Measurements from ENCODE around the gene AHNAK2.
"Not testable (repeated sequence)": the region's sequence is repeated elsewhere in the genome, so short reads cannot be mapped to it uniquely, and the experiment has no call there.

The AHNAK2 gene

GRCh38 chr14:104925855-104926609 is 52.1 kb downstream of the AHNAK2 start:
- DNase-seq (ENCODE audit: low spot score): no peak

GRCh38 chr14:104925214-104925854 is 52.8 kb downstream of the AHNAK2 start:
- DNase-seq (ENCODE audit: low spot score): no peak

GRCh38 chr14:104924421-104925213 is 53.6 kb downstream of the AHNAK2 start, which contains the start of gene PLD4:
Gene PLD4 (plus strand): TSS chr14:104924879. CDS start chr14:104927141, 2,262 bp downstream.
- no peak for DNase-seq (ENCODE audit: low spot score)

GRCh38 chr14:104923640-104924420 is 54.3 kb downstream of the AHNAK2 start:
- no peak for DNase-seq (ENCODE audit: low spot score)

- no peak for DNase-seq (ENCODE audit: low spot score)
Measured at GRCh38 chr14:104919993-104920315, 58.2 kb downstream of the AHNAK2 start.

GRCh38 chr14:104919152-104919992 is 58.8 kb downstream of the AHNAK2 start:
- DNase-seq (ENCODE audit: low spot score): not testable (repeated sequence)

- DNase-seq (ENCODE audit: low spot score): no peak
Measured at GRCh38 chr14:104917993-104918392, 60.2 kb downstream of the AHNAK2 start.

GRCh38 chr14:104917116-104917515 is 61.1 kb downstream of the AHNAK2 start:
- no peak for DNase-seq (ENCODE audit: low spot score)

GRCh38 chr14:104913435-104913834 is 64.7 kb downstream of the AHNAK2 start:
- no peak for DNase-seq (ENCODE audit: low spot score)

- DNase-seq (ENCODE audit: low spot score): no peak
Measured at GRCh38 chr14:104912053-104912452, 66.1 kb downstream of the AHNAK2 start.

GRCh38 chr14:104908303-104908702 is 69.9 kb downstream of the AHNAK2 start:
- DNase-seq (ENCODE audit: low spot score): no peak

GRCh38 chr14:104905579-104905933 is 72.6 kb downstream of the AHNAK2 start:
- not testable (repeated sequence) for DNase-seq (ENCODE audit: low spot score)

- DNase-seq (ENCODE audit: low spot score): not testable (repeated sequence)
Measured at GRCh38 chr14:104904650-104905578, 73.3 kb downstream of the AHNAK2 start.

GRCh38 chr14:104903990-104904389 is 74.2 kb downstream of the AHNAK2 start:
- DNase-seq (ENCODE audit: low spot score): no peak

GRCh38 chr14:104900639-104901512 is 77.3 kb downstream of the AHNAK2 start:
- DNase-seq (ENCODE audit: low spot score): no peak

- DNase-seq (ENCODE audit: low spot score): no peak
Measured at GRCh38 chr14:104899781-104900180, 78.4 kb downstream of the AHNAK2 start.

GRCh38 chr14:104898870-104899510 is 79.2 kb downstream of the AHNAK2 start:
- no peak for DNase-seq (ENCODE audit: low spot score)

GRCh38 chr14:104898195-104898558 is 80.0 kb downstream of the AHNAK2 start:
- DNase-seq (ENCODE audit: low spot score): peak; percentile 6
